ENCODE results near the gene MRAS.
"Not testable (repeated sequence)": the region's sequence is repeated elsewhere in the genome, so short reads cannot be mapped to it uniquely, and the experiment has no call there.

Gene MRAS

GRCh38 chr3:138448631-138449030 lies 100.3 kb downstream of the MRAS start:
- DNase-seq, result no peak

GRCh38 chr3:138449490-138449889 lies 101.1 kb downstream of the MRAS start:
- no peak for DNase-seq

GRCh38 chr3:138450181-138450580 lies 101.8 kb downstream of the MRAS start:
- DNase-seq, result no peak

GRCh38 chr3:138450704-138451424 lies 102.5 kb downstream of the MRAS start:
- no peak for DNase-seq

GRCh38 chr3:138451595-138452162 lies 103.3 kb downstream of the MRAS start:
- DNase-seq, result no peak

- no peak for DNase-seq
Measured at GRCh38 chr3:138452436-138452835, 104.1 kb downstream of the MRAS start.

- not testable (repeated sequence) for DNase-seq
Measured at GRCh38 chr3:138453940-138454339, 105.6 kb downstream of the MRAS start.

Measured in fibroblast of skin of scalp (primary cell).